CD1c-positive myeloid dendritic cell (primary cell): Measurements from ENCODE around the gene DUOXA2.
"Not testable (repeated sequence)": the region's sequence is repeated elsewhere in the genome, so short reads cannot be mapped to it uniquely, and the experiment has no call there.

Source experiments
- DNase-seq: peaks from one replicate; pipeline ENCODE4 v3.0.0-alpha.2; 2016; ENCODE audit errors: extremely low spot score

DUOXA2 gene

GRCh38 chr15:45114076-45114750 lies at the start of gene DUOXA2, which contains the start of gene DUOX2:
TSS of gene DUOXA2 (plus strand) at chr15:45114326. CDS start at chr15:45114606, 280 bp downstream.
TSS of gene DUOX2 (minus strand) at chr15:45114172. CDS start at chr15:45113411, 761 bp downstream.
- DNase-seq = no peak

GRCh38 chr15:45064386-45064785 lies 49.7 kb upstream of the DUOXA2 start:
- no peak for DNase-seq

- DNase-seq = not testable (repeated sequence)
These were observed 44.2 kb upstream of the DUOXA2 start for GRCh38 chr15:45069942-45070360.

GRCh38 chr15:45073602-45074001 lies 40.5 kb upstream of the DUOXA2 start:
- not testable (repeated sequence) for DNase-seq

GRCh38 chr15:45075440-45076320 lies 38.4 kb upstream of the DUOXA2 start:
- DNase-seq = not testable (repeated sequence)

GRCh38 chr15:45077391-45077790 lies 36.7 kb upstream of the DUOXA2 start:
- not testable (repeated sequence) for DNase-seq

GRCh38 chr15:45079201-45079600 lies 34.9 kb upstream of the DUOXA2 start:
- not testable (repeated sequence) for DNase-seq

GRCh38 chr15:45079628-45080246 lies 34.4 kb upstream of the DUOXA2 start:
- DNase-seq = not testable (repeated sequence)

GRCh38 chr15:45080593-45080992 lies 33.5 kb upstream of the DUOXA2 start:
- DNase-seq = not testable (repeated sequence)

GRCh38 chr15:45082412-45082811 lies 31.7 kb upstream of the DUOXA2 start:
- not testable (repeated sequence) for DNase-seq

- DNase-seq = no peak
These were observed 30.9 kb upstream of the DUOXA2 start for GRCh38 chr15:45083223-45083622.

GRCh38 chr15:45084163-45084562 lies 30.0 kb upstream of the DUOXA2 start:
- DNase-seq = no peak

- peak; percentile 1 for DNase-seq
These were observed 26.6 kb upstream of the DUOXA2 start for GRCh38 chr15:45087513-45087912.

- no peak for DNase-seq
These were observed 25.1 kb upstream of the DUOXA2 start for GRCh38 chr15:45088801-45089711.

- DNase-seq = no peak
These were observed 24.3 kb upstream of the DUOXA2 start for GRCh38 chr15:45089712-45090373.

- no peak for DNase-seq
These were observed 23.0 kb upstream of the DUOXA2 start for GRCh38 chr15:45091161-45091560.

GRCh38 chr15:45091576-45091975 lies 22.6 kb upstream of the DUOXA2 start:
- DNase-seq = no peak

GRCh38 chr15:45093013-45093412 lies 21.1 kb upstream of the DUOXA2 start:
- DNase-seq = no peak

- no peak for DNase-seq
These were observed 20.3 kb upstream of the DUOXA2 start for GRCh38 chr15:45093622-45094357.

GRCh38 chr15:45094358-45094730 lies 19.8 kb upstream of the DUOXA2 start:
- no peak for DNase-seq
